Calu3 (cell line): ENCODE measurements around the gene PCDHA9. TPM values are rescaled to one million over a fixed set of nuclear protein-coding genes. Genes with fewer than 3 reads are reported as not detected.
"Not testable (repeated sequence)": the region's sequence is repeated elsewhere in the genome, so short reads cannot be mapped to it uniquely, and the experiment has no call there.

Experiments
- BruUV-seq: library from RNA; stranded (reverse); fragments of 400-500 nt; replicated peaks from 2 replicates; lab custom pipeline; 2021; lab: Mats Ljungman, UMichigan
- CTCF ChIA-PET: fragments of 300-600 bp; sonication (Branson Sonifier 250); formaldehyde crosslinking; loops from one replicate; lab custom pipeline; 2022; ENCODE audit warnings: antibody characterized with exemption; lab: Charles Lee
- DNase-seq: peaks from one replicate; pipeline ENCODE4 v3.0.0; 2022
- H3K27ac Mint-ChIP-seq: one replicate; pipeline ENCODE4 v1.8.0; 2022; ENCODE audit warnings: mixed read lengths; ENCODE audit not compliant: unreplicated experiment
- H3K27me3 Mint-ChIP-seq: one replicate; pipeline ENCODE4 v1.8.0; 2022; ENCODE audit warnings: mixed read lengths; ENCODE audit not compliant: unreplicated experiment
- H3K36me3 Mint-ChIP-seq: one replicate; pipeline ENCODE4 v1.8.0; 2022; ENCODE audit warnings: mild to moderate bottlenecking, moderate library complexity, mixed read lengths; ENCODE audit not compliant: insufficient read depth, unreplicated experiment
- H3K4me1 Mint-ChIP-seq: one replicate; pipeline ENCODE4 v1.8.0; 2022; ENCODE audit warnings: mild to moderate bottlenecking, low read depth, mixed read lengths; ENCODE audit not compliant: unreplicated experiment
- H3K4me3 Mint-ChIP-seq: one replicate; pipeline ENCODE4 v1.8.0; 2022; ENCODE audit warnings: mild to moderate bottlenecking, low read depth, moderate library complexity, mixed read lengths; ENCODE audit not compliant: unreplicated experiment
- H3K9me3 Mint-ChIP-seq: one replicate; pipeline ENCODE4 v1.8.0; 2022; ENCODE audit warnings: low read depth, mixed read lengths; ENCODE audit not compliant: unreplicated experiment
- intact Hi-C: fragments of 100-400 bp; cut with micrococcal nuclease; formaldehyde crosslinking; loops from one replicate; pipeline ENCODE4 v1.10.0; 2022; ENCODE audit not compliant: unreplicated experiment
- total RNA-seq: library from RNA; stranded (reverse); gene quantifications from 2 replicates; pipeline ENCODE4 v1.2.3, GENCODE V29; 2022
- TF ChIP-seq, protein P1 (sequence below): fragments of 200-600 bp; IDR thresholded peaks from one replicate; pipeline ENCODE4 v1.8.0; 2022; ENCODE audit warnings: antibody characterized with exemption; ENCODE audit not compliant: unreplicated experiment

The PCDHA9 gene
- total RNA-seq, 1 experiment from 2014 or later, result 0.66 TPM

DNA sequence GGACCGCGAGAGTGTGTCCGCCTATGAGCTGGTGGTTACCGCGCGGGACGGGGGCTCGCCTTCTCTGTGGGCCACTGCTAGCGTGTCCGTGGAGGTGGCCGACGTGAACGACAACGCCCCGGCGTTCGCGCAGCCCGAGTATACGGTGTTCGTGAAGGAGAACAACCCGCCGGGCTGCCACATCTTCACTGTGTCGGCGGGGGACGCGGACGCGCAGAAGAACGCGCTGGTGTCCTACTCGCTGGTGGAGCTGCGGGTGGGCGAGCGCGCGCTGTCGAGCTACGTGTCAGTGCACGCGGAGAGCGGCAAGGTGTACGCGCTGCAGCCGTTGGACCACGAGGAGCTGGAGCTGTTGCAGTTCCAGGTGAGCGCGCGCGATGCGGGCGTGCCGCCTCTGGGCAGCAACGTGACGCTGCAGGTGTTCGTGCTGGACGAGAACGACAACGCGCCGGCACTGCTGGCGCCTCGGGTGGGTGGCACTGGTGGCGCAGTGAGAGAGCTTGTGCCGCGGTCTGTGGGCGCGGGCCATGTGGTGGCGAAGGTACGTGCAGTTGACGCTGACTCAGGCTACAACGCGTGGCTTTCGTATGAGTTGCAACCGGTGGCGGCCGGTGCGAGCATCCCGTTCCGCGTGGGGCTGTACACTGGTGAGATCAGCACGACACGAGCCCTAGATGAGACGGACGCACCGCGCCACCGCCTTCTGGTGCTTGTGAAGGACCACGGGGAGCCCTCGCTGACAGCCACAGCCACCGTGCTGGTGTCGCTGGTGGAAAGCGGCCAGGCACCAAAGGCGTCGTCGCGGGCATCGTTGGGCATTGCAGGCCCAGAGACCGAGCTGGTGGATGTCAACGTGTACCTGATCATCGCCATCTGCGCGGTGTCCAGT lies 12.3 kb upstream of the PCDHA9 start:
- no peak overlapping the region for H3K27ac Mint-ChIP-seq
- no peak for DNase-seq
- H3K4me1 Mint-ChIP-seq, result no peaks in the 10 kb centered on the region
- no peak overlapping the region for H3K4me3 Mint-ChIP-seq
- CTCF ChIA-PET, result no interaction called here
- H3K36me3 Mint-ChIP-seq, result peaks cover 4% of the 10 kb centered on the region
- BruUV-seq, result no TSS peak
- TF ChIP-seq, protein P1, sequence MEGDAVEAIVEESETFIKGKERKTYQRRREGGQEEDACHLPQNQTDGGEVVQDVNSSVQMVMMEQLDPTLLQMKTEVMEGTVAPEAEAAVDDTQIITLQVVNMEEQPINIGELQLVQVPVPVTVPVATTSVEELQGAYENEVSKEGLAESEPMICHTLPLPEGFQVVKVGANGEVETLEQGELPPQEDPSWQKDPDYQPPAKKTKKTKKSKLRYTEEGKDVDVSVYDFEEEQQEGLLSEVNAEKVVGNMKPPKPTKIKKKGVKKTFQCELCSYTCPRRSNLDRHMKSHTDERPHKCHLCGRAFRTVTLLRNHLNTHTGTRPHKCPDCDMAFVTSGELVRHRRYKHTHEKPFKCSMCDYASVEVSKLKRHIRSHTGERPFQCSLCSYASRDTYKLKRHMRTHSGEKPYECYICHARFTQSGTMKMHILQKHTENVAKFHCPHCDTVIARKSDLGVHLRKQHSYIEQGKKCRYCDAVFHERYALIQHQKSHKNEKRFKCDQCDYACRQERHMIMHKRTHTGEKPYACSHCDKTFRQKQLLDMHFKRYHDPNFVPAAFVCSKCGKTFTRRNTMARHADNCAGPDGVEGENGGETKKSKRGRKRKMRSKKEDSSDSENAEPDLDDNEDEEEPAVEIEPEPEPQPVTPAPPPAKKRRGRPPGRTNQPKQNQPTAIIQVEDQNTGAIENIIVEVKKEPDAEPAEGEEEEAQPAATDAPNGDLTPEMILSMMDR, result no peak
- H3K9me3 Mint-ChIP-seq, result peaks cover 21% of the 10 kb centered on the region
- H3K27me3 Mint-ChIP-seq, result no peaks in the 10 kb centered on the region
- intact Hi-C loops, result no loop called here

DNA sequence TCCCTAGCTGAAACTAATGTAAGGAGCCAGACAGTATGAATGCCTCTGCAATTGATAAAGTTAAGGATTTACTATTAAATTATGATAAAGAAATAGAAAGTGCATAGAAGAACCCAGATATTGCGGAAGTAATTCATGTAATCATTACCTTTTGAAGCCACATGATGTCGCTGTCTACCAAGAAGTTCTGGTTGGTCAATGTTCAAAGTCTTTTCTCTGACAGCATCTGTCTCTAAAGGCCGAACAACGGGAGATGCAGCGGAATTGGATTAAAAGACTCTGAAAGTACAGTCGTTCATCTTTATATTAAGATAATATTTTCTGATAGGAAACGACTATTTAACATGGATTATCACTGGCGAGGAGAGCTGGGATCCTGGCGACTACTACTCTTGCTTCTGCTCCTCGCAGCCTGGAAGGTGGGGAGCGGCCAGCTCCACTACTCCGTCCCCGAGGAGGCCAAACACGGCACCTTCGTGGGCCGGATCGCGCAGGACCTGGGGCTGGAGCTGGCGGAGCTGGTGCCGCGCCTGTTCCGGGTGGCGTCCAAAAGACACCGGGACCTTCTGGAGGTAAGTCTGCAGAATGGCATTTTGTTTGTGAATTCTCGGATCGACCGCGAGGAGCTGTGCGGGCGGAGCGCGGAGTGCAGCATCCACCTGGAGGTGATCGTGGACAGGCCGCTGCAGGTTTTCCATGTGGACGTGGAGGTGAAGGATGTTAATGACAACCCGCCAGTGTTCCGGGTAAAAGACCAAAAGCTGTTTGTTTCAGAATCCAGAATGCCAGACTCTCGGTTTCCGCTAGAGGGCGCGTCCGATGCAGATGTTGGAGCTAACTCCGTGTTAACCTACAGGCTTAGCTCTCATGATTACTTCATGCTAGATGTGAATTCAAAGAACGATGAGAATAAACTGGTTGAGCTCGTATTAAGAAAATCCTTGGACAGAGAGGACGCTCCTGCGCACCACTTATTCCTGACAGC lies 6.9 kb upstream of the PCDHA9 start, which contains the start of gene PCDHA8:
Gene PCDHA8 (plus strand): TSS at position 210 of the 985 bp plus-strand sequence. CDS start 135 bp downstream, at position 345.
- no peak within 1 kb of the TSS for H3K4me3 Mint-ChIP-seq
- H3K36me3 Mint-ChIP-seq, result no peaks in the 10 kb centered on the region
- H3K9me3 Mint-ChIP-seq, result peaks cover 16% of the 10 kb centered on the region
- no peak for DNase-seq
- no peaks in the 10 kb centered on the region for H3K4me1 Mint-ChIP-seq
- TF ChIP-seq, protein P1, result no peak
- H3K27ac Mint-ChIP-seq, result no peak within 1 kb of the TSS
- CTCF ChIA-PET, result no interaction called here
- intact Hi-C loops, result no loop called here
- no TSS peak for BruUV-seq
- no peaks in the 10 kb centered on the region for H3K27me3 Mint-ChIP-seq

DNA sequence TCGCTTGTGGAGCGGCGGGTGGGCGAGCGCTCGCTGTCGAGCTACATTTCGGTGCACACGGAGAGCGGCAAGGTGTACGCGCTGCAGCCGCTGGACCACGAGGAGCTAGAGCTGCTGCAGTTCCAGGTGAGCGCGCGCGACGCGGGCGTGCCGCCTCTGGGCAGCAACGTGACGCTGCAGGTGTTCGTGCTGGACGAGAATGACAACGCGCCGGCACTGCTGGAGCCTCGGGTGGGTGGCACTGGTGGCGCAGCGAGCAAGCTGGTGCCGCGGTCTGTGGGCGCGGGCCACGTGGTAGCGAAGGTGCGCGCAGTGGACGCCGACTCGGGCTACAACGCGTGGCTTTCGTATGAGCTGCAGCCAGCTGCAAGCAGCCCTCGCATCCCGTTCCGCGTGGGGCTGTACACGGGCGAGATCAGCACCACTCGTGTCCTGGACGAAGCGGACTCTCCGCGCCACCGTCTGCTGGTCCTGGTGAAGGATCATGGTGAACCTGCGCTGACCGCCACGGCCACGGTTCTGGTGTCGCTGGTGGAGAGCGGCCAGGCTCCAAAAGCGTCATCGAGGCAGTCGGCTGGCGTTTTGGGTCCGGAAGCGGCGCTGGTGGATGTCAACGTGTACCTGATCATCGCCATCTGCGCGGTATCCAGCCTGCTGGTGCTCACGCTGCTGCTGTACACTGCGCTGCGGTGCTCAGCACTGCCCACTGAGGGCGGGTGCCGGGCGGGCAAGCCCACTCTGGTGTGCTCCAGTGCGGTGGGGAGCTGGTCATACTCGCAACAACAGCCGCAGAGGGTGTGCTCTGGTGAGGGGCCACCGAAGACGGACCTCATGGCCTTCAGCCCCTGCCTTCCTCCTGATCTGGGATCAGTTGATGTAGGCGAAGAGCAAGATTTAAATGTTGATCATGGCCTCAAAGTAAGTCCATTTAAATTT lies 5.1 kb upstream of the PCDHA9 start:
- H3K27me3 Mint-ChIP-seq, result no peaks in the 10 kb centered on the region
- CTCF ChIA-PET, result no interaction called here
- no TSS peak for BruUV-seq
- no peak for DNase-seq
- no peak overlapping the region for H3K4me3 Mint-ChIP-seq
- intact Hi-C loops, result no loop called here
- H3K9me3 Mint-ChIP-seq, result peaks cover 12% of the 10 kb centered on the region
- H3K4me1 Mint-ChIP-seq, result no peaks in the 10 kb centered on the region
- H3K36me3 Mint-ChIP-seq, result no peaks in the 10 kb centered on the region
- TF ChIP-seq, protein P1, result no peak
- no peak overlapping the region for H3K27ac Mint-ChIP-seq

DNA sequence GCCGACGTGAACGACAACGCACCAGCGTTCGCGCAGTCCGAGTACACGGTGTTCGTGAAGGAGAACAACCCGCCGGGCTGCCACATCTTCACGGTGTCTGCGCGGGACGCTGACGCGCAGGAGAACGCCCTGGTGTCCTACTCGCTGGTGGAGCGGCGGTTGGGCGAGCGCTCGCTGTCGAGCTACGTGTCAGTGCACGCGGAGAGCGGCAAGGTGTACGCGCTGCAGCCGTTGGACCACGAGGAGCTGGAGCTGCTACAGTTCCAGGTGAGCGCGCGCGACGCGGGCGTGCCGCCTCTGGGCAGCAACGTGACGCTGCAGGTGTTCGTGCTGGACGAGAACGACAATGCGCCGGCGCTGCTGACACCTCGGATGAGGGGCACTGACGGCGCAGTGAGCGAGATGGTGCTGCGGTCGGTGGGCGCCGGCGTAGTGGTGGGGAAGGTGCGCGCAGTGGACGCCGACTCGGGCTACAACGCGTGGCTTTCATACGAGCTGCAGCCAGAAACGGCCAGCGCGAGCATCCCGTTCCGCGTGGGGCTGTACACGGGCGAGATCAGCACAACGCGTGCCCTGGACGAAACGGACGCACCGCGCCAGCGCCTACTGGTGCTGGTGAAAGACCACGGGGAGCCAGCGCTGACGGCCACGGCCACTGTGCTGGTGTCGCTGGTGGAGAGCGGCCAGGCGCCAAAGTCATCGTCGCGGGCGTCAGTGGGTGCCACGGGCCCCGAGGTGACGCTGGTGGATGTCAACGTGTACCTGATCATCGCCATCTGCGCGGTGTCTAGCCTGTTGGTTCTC lies 1.9 kb downstream of the PCDHA9 start:
- H3K27ac Mint-ChIP-seq, H3K27me3 Mint-ChIP-seq, H3K4me1 Mint-ChIP-seq, H3K4me3 Mint-ChIP-seq, intact Hi-C loops, H3K36me3 Mint-ChIP-seq, CTCF ChIA-PET, BruUV-seq, DNase-seq, H3K9me3 Mint-ChIP-seq: not testable (repeated sequence)
